Mammary epithelial cell (primary cell): ENCODE measurements around the gene KCNQ5.

Experiments
- CTCF ChIP-seq, 2 donors: IDR thresholded peaks in 1 of 2; conservative IDR thresholded peaks in 1 of 2; 2 replicates each; pipeline ENCODE4 v1.5.1; 2011 to 2012; ENCODE audit warnings: inconsistent platforms in 2 of 2, low read length in 2 of 2, mild to moderate bottlenecking in 2 of 2, control low read depth in 1 of 2, low read depth in 1 of 2; ENCODE audit not compliant: insufficient read depth in 1 of 2; ENCODE audit errors: extremely low read depth in 1 of 2
- EZH2 ChIP-seq: IDR thresholded peaks from 2 replicates; pipeline ENCODE4 v1.6.1; 2012; ENCODE audit warnings: low read length, inconsistent platforms, borderline replicate concordance

GRCh38 chr6:72631480-72631879 lies 9.6 kb downstream of the KCNQ5 start:
- TF ChIP-seq CTCF (conservative IDR thresholded peaks at IDR 0.05 in 1 of 2, IDR thresholded peaks at IDR 0.05 in 1 of 2; ENCODE audit: extremely low read depth in 1 of 2, insufficient read depth in 1 of 2, low read depth in 1 of 2, low read length in 2 of 2) = no peak
- TF ChIP-seq EZH2 = no peak
